ENCODE results near the gene NNMT. TPM values are rescaled to one million over a fixed set of nuclear protein-coding genes. Genes with fewer than 3 reads are reported as not detected.

NNMT gene
- total RNA-seq, 1 experiment from 2014 or later: 125 TPM

Other genes with a start within 250 kb of the NNMT start
- gene ZBTB16, start 236.7 kb upstream of the NNMT start, total RNA-seq (2014; rRNA removed; shearing (Covaris generic)): not detected in 2 replicates
- gene C11orf71, start 104.1 kb downstream of the NNMT start, total RNA-seq (2014; rRNA removed; shearing (Covaris generic)): 1.5 and 4.8 TPM in 2 replicates
- gene RBM7, start 104.3 kb downstream of the NNMT start, total RNA-seq (2014; rRNA removed; shearing (Covaris generic)): 24.2 and 37.5 TPM in 2 replicates
- gene REXO2, start 143.1 kb downstream of the NNMT start, total RNA-seq (2014; rRNA removed; shearing (Covaris generic)): 119 and 259 TPM in 2 replicates